ENCODE results near the gene PDCL2. TPM values are rescaled to one million over a fixed set of nuclear protein-coding genes. Genes with fewer than 3 reads are reported as not detected.

PDCL2 gene
- total and polyA plus RNA-seq, 2 donors (not counting 1 experiment from before 2014, with no cell fraction given): not detected

DNA sequence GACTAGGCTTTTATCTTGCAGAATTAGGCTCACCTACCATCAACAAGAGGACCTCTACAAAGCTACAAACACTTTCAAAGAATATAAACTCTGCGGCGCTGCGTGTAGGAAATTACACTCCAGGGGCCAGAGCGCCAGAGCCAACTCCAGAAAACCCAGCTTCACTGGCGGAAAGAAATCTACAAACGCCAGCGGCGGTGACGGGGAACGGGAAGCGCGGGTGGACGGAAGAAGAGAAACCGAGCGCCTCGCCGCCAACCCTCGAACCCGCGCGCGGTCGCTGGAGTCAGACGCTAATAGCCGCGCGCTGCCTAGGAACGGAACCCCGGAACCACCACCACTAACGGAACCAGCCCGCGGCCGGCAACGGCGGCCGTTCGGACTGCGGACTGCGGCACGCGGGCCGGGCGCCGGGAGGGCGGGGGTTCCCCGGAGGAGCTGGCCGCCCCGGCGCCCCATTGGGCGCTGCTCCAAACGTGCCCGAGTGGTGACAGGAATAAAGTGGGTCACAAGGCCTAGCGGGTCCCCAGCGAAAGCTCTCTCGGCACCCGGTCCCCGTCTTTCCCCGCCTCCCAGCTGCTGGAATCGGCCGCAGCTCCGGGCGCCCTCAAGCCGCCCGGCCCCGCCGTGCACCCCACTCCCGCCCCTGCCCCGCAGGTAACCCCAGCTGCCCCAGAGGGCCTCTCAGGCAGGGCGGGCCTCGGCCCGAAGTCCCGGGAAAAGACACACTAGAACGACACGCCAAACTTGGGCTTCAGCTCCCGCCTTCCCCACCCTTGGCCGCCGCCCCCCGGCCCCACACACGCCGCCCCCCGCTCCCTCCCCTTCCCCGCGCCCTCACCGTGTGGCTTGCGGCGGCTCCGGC lies 46.2 kb downstream of the PDCL2 start:
- H3K9me3 Mint-ChIP-seq (ENCODE audit: insufficient read depth): no peaks in the 10 kb centered on the region
- POLR2A ChIA-PET: interaction anchor here (0.6 to 1.6 kb wide), 6 partner anchors 150 to 999 kb away, joined by 3 to 14 read pairs (median 7); partner anchors contain the start of genes CEP135, PAICS, SRD5A3 and TMEM165
- Histone ChIP-seq H2AFZ (ENCODE audit: insufficient read depth, low read depth, low read length, poor library complexity, severe bottlenecking) (peak overlapping the region; percentile 97), H3K4me1 (ENCODE audit: control insufficient read depth in 2 of 2, insufficient read depth in 2 of 2, low read length in 2 of 2) (peaks cover 6 to 9% of the 10 kb centered on the region in 2 donors), H3K27me3 (replicated peaks in 1 of 4; ENCODE audit: control extremely low read depth in 1 of 4, control insufficient read depth in 3 of 4, insufficient read depth in 4 of 4, low read length in 3 of 4) (no peaks in the 10 kb centered on the region), H4K20me1 (ENCODE audit: control insufficient read depth, insufficient read depth, low read length, poor library complexity, severe bottlenecking) (peaks cover 5% of the 10 kb centered on the region), H3K79me2 (ENCODE audit: control insufficient read depth, insufficient read depth, low read length) (peaks cover 28% of the 10 kb centered on the region), H3K4me3 (ENCODE audit: control extremely low read depth in 1 of 5, extremely low read depth in 1 of 5, insufficient read depth in 1 of 5, low read depth in 2 of 5, low read length in 4 of 5) (peak overlapping the region; percentile 57 to 95 (median 79)), H3K36me3 (replicated peaks in 1 of 2; ENCODE audit: control extremely low read depth in 1 of 2, control insufficient read depth in 1 of 2, extremely low read depth in 1 of 2, insufficient read depth in 2 of 2, low read length in 1 of 2) (no peaks in the 10 kb centered on the region), H3K4me2 (replicated peaks; ENCODE audit: low read depth, low read length, poor library complexity, severe bottlenecking) (peak overlapping the region; percentile 95), H3K27ac (ENCODE audit: low read length in 2 of 2) (peak overlapping the region; percentile 59 to 84), H3K9ac (ENCODE audit: low read length) (peak overlapping the region; percentile 85), H3K9me3 (ENCODE audit: control extremely low read depth in 1 of 3, control insufficient read depth in 2 of 3, insufficient read depth in 1 of 3, low read length in 2 of 3) (no peaks in the 10 kb centered on the region)
- ATAC-seq (ENCODE audit: low read depth) (peak; percentile 47), DNase-seq (peak; percentile 81)
- peak overlapping the region; percentile 96 for H3K27ac Mint-ChIP-seq
- no peak for TF ChIP-seq EZH2 (IDR thresholded peaks at IDR 0.05; ENCODE audit: borderline replicate concordance, insufficient read depth, low read depth, low read length, poor library complexity, severe bottlenecking)
- TF ChIP-seq CTCF (IDR thresholded peaks at IDR 0.05): no peak
- intact Hi-C loops (cut with micrococcal nuclease): loop anchor here (1.0 to 10.0 kb wide), 8 partner anchors 16 to 1433 kb away; partner anchors contain the start of genes CEP135, EXOC1, POLR2B and REST
- CTCF ChIA-PET: interaction anchor here (1.0 to 2.3 kb wide), 9 partner anchors 8 to 306 kb away, joined by 3 to 7 read pairs (median 3); partner anchors contain the start of genes SRD5A3 and TMEM165
- H3K27me3 Mint-ChIP-seq: no peaks in the 10 kb centered on the region
- under 1% methylated on average over 74 of the region's 87 CpGs for WGBS (ENCODE audit: insufficient coverage)
- H3K4me1 Mint-ChIP-seq: peaks cover 31% of the 10 kb centered on the region
- H3K4me3 Mint-ChIP-seq: peak overlapping the region; percentile 97
